Pulmonary artery endothelial cell (primary cell): ENCODE data around the gene ANK2. TPM values are rescaled to one million over a fixed set of nuclear protein-coding genes. Genes with fewer than 3 reads are reported as not detected.

Experiments used
- DNase-seq: peaks from one replicate; pipeline ENCODE4 v3.0.0-alpha.2; 2011; ENCODE audit warnings: low read depth, low spot score
- total RNA-seq: library from RNA; depleted of rRNA; stranded (reverse); fragments of >200 nt; gene quantifications from 2 replicates; pipeline ENCODE4 v1.2.3, GENCODE V29; 2014

ANK2 gene
- total RNA-seq, result 0.18 and 0.66 TPM in 2 replicates

GRCh38 chr4:113049421-113050370 is at the start of gene ANK2:
Gene ANK2, plus strand, starts transcription at chr4:113049653. Its CDS starts 76 bp downstream, at chr4:113049729.
- DNase-seq, result no peak

GRCh38 chr4:113003841-113004240 is 45.6 kb upstream of the ANK2 start:
- DNase-seq, result no peak

- DNase-seq, result no peak
Observed at GRCh38 chr4:113004655-113005054, 44.8 kb upstream of the ANK2 start.

GRCh38 chr4:113006632-113007031 is 42.8 kb upstream of the ANK2 start:
- DNase-seq, result no peak

- no peak for DNase-seq
Observed at GRCh38 chr4:113007151-113007550, 42.3 kb upstream of the ANK2 start.

GRCh38 chr4:113008135-113008534 is 41.3 kb upstream of the ANK2 start:
- no peak for DNase-seq

- no peak for DNase-seq
Observed at GRCh38 chr4:113008716-113009115, 40.7 kb upstream of the ANK2 start.

GRCh38 chr4:113009461-113009860 is 40.0 kb upstream of the ANK2 start:
- no peak for DNase-seq

GRCh38 chr4:113012122-113012725 is 37.2 kb upstream of the ANK2 start:
- no peak for DNase-seq

- DNase-seq, result no peak
Observed at GRCh38 chr4:113012786-113013185, 36.7 kb upstream of the ANK2 start.

GRCh38 chr4:113013751-113014150 is 35.7 kb upstream of the ANK2 start:
- no peak for DNase-seq

- DNase-seq, result no peak
Observed at GRCh38 chr4:113016377-113016776, 33.1 kb upstream of the ANK2 start.

- no peak for DNase-seq
Observed at GRCh38 chr4:113020966-113021365, 28.5 kb upstream of the ANK2 start.

- no peak for DNase-seq
Observed at GRCh38 chr4:113024388-113024787, 25.1 kb upstream of the ANK2 start.

- DNase-seq, result no peak
Observed at GRCh38 chr4:113025416-113025815, 24.0 kb upstream of the ANK2 start.

GRCh38 chr4:113026556-113026955 is 22.9 kb upstream of the ANK2 start:
- DNase-seq, result no peak

- no peak for DNase-seq
Observed at GRCh38 chr4:113028074-113028473, 21.4 kb upstream of the ANK2 start.

GRCh38 chr4:113031212-113031611 is 18.2 kb upstream of the ANK2 start:
- DNase-seq, result no peak

- DNase-seq, result no peak
Observed at GRCh38 chr4:113040793-113041192, 8.7 kb upstream of the ANK2 start.

- no peak for DNase-seq
Observed at GRCh38 chr4:113042502-113042901, 7.0 kb upstream of the ANK2 start.

- DNase-seq, result no peak
Observed at GRCh38 chr4:113043591-113043990, 5.9 kb upstream of the ANK2 start.

GRCh38 chr4:113050371-113050755 is 910 bp downstream of the ANK2 start:
- no peak for DNase-seq

- DNase-seq, result no peak
Observed at GRCh38 chr4:113050837-113051236, 1.4 kb downstream of the ANK2 start.
